Prostate gland (tissue), 2 donors: ENCODE data around the gene LITAF.

Source experiments
- POLR2A ChIP-seq: fragments of 450-650 bp; IDR thresholded peaks from one replicate; pipeline ENCODE4 v1.6.1; 2016; ENCODE audit warnings: antibody characterized with exemption, mild to moderate bottlenecking
- POLR2AphosphoS5 ChIP-seq: sonication (generic); formaldehyde crosslinking; IDR thresholded peaks from one replicate; pipeline ENCODE4 v1.6.1; 2017; ENCODE audit warnings: antibody characterized with exemption
- TF ChIP-seq, protein P1 (sequence below), 4 experiments: fragments of 200-600 bp in 2 of 4; fragments of 450-650 bp in 2 of 4; sonication (generic) in 2 of 4; IDR thresholded peaks; 1 replicate in 3 of 4; 2 replicates in 1 of 4; pipeline ENCODE4 v1.5.1; 2016 to 2019; ENCODE audit warnings: antibody characterized with exemption in 4 of 4, mild to moderate bottlenecking in 2 of 4, moderate library complexity in 2 of 4

DNA sequence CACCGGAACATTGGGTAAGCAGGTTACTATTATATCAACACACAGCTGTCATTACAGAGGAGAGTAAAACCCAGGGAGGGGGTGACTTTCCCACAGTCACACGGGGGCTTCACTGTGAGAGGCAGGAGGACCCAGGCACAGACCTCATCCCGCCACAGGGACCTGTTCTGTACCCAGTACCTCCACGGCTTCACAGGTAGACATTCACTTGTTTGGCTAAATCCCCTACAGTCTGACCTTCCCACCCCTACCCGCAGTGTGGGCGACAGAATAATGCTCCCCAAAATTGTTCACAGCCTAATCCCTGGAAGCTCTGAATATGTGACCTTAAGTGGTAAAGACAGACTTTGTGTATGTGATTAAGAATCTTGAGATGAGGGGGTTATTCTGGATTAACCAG lies 16.5 kb downstream of the LITAF start:
- TF ChIP-seq, protein P1, sequence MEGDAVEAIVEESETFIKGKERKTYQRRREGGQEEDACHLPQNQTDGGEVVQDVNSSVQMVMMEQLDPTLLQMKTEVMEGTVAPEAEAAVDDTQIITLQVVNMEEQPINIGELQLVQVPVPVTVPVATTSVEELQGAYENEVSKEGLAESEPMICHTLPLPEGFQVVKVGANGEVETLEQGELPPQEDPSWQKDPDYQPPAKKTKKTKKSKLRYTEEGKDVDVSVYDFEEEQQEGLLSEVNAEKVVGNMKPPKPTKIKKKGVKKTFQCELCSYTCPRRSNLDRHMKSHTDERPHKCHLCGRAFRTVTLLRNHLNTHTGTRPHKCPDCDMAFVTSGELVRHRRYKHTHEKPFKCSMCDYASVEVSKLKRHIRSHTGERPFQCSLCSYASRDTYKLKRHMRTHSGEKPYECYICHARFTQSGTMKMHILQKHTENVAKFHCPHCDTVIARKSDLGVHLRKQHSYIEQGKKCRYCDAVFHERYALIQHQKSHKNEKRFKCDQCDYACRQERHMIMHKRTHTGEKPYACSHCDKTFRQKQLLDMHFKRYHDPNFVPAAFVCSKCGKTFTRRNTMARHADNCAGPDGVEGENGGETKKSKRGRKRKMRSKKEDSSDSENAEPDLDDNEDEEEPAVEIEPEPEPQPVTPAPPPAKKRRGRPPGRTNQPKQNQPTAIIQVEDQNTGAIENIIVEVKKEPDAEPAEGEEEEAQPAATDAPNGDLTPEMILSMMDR (IDR thresholded peaks at IDR 0.05): no peak
- TF ChIP-seq POLR2AphosphoS5 (no peak), POLR2A (no peak)
